Measurements from ENCODE around the gene NPIPA3.
"Not testable (repeated sequence)": the region's sequence is repeated elsewhere in the genome, so short reads cannot be mapped to it uniquely, and the experiment has no call there.

DNA sequence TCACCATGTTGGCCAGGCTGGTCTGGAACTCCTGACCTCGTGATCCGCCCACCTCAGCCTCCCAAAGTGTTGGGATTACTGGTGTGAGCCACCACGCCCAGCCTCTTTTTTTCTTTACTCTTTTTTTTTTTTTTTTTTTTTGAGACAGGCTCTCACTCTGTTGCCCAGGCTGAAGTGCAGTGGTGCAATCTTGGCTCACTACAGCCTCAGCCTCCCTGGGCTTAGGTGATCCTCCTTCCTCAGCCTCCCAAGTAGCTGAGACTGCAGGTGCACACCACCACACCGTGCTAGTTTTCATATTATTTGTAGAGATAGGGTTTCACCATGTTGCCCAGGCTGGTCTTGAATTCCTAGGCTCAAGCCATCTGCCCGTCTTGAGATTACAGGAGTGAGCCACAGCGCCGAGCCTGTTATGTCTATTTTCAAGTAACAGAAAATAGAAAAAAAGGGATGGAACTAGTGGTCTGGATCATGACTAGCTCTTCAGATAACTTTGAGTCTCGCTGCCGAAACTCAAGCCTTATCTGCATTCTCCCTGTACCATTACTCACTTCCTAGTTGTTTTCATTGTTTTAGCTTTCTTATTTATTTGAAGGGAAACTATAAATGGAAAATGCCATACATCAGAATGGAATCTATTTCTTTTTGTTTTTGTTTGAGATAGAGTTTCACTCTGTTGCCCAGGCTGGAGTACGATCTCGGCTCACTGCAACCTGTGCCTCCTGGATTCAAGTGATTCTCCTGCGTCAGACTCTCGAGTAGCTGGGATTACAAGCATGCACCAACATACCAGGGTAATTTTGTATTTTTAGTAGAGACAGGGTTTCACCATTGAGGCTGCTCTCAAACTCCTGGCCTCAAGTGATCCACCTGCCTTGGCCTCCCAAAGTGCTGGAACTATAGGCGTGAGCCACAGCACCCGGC, 17.1 kb upstream of the NPIPA3 start:
- TF ChIP-seq ARNTL (CRISPR knock-in tag; IDR thresholded peaks at IDR 0.05; ENCODE audit: borderline replicate concordance, low read depth); CSRNP3 (CRISPR knock-in tag; IDR thresholded peaks at IDR 0.05); RARB (CRISPR knock-in tag; IDR thresholded peaks at IDR 0.05); ZNF8 (CRISPR knock-in tag; IDR thresholded peaks at IDR 0.05); TOX (CRISPR knock-in tag; IDR thresholded peaks at IDR 0.05; ENCODE audit: borderline replicate concordance); OSR1 (CRISPR knock-in tag; IDR thresholded peaks at IDR 0.05); ZFP30 (CRISPR knock-in tag; IDR thresholded peaks at IDR 0.05); TCF4 (CRISPR knock-in tag; IDR thresholded peaks at IDR 0.05; ENCODE audit: borderline replicate concordance); ZFP3 (CRISPR knock-in tag; IDR thresholded peaks at IDR 0.05); ESRRG (CRISPR knock-in tag; IDR thresholded peaks at IDR 0.05): not testable (repeated sequence)
- TF ChIP-seq, protein P1, sequence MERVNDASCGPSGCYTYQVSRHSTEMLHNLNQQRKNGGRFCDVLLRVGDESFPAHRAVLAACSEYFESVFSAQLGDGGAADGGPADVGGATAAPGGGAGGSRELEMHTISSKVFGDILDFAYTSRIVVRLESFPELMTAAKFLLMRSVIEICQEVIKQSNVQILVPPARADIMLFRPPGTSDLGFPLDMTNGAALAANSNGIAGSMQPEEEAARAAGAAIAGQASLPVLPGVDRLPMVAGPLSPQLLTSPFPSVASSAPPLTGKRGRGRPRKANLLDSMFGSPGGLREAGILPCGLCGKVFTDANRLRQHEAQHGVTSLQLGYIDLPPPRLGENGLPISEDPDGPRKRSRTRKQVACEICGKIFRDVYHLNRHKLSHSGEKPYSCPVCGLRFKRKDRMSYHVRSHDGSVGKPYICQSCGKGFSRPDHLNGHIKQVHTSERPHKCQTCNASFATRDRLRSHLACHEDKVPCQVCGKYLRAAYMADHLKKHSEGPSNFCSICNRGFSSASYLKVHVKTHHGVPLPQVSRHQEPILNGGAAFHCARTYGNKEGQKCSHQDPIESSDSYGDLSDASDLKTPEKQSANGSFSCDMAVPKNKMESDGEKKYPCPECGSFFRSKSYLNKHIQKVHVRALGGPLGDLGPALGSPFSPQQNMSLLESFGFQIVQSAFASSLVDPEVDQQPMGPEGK (CRISPR knock-in tag; IDR thresholded peaks at IDR 0.05; ENCODE audit: borderline replicate concordance) = not testable (repeated sequence)
- TF ChIP-seq, protein P2, sequence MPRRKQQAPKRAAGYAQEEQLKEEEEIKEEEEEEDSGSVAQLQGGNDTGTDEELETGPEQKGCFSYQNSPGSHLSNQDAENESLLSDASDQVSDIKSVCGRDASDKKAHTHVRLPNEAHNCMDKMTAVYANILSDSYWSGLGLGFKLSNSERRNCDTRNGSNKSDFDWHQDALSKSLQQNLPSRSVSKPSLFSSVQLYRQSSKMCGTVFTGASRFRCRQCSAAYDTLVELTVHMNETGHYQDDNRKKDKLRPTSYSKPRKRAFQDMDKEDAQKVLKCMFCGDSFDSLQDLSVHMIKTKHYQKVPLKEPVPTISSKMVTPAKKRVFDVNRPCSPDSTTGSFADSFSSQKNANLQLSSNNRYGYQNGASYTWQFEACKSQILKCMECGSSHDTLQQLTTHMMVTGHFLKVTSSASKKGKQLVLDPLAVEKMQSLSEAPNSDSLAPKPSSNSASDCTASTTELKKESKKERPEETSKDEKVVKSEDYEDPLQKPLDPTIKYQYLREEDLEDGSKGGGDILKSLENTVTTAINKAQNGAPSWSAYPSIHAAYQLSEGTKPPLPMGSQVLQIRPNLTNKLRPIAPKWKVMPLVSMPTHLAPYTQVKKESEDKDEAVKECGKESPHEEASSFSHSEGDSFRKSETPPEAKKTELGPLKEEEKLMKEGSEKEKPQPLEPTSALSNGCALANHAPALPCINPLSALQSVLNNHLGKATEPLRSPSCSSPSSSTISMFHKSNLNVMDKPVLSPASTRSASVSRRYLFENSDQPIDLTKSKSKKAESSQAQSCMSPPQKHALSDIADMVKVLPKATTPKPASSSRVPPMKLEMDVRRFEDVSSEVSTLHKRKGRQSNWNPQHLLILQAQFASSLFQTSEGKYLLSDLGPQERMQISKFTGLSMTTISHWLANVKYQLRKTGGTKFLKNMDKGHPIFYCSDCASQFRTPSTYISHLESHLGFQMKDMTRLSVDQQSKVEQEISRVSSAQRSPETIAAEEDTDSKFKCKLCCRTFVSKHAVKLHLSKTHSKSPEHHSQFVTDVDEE (CRISPR knock-in tag; IDR thresholded peaks at IDR 0.05) = not testable (repeated sequence)
